Stimulated activated CD8-positive, alpha-beta memory T cell treated with anti-CD3 and anti-CD28 coated beads, Interleukin-15, amount 100 ng/mL, for 24 hours (primary cell): ENCODE results near the gene TSC22D3.

Source experiments
- DNase-seq: peaks from one replicate; pipeline ENCODE4 v3.0.0-alpha.2; 2020; ENCODE audit warnings: low read depth

Gene TSC22D3

DNA sequence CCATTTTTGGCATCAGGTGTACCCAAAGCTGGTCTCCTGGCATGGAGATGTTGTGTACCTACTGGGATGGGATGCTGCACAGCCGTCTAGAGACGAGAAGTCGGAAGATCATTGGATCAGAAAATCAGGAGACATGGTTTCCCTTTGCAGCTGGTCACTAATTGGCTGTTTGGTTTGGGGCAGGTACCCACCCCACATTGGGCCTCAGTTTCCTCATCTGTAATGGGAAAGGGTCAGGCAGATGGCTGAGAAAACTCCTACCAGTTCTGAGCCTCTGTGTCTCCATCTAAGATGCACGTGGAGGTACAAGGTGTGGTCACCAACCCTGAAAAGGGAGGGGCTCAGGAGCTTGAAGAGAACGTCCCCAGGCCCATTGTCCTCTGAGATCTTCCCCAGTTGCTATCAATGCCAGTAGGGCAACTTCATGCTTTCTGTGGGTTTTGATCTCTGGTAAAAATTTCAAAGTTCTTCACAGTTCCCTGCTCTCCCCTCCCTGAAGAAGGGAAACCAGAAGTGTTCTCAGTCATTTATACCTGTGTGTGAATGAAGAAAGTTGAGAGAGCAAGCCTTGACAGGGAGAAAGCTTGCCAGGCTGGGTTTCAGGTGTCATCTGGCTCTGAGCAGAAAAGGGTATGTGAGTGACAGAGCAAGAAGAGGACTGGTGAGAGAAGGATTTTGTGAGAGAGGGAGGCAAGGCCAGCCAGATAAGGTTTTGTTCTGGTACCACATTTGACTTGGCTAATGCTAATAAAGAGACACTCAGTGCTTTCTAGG lies 15.1 kb downstream of the TSC22D3 start:
- DNase-seq, result no peak

GRCh38 chrX:107758231-107758766 lies 17.3 kb downstream of the TSC22D3 start:
- no peak for DNase-seq

DNA sequence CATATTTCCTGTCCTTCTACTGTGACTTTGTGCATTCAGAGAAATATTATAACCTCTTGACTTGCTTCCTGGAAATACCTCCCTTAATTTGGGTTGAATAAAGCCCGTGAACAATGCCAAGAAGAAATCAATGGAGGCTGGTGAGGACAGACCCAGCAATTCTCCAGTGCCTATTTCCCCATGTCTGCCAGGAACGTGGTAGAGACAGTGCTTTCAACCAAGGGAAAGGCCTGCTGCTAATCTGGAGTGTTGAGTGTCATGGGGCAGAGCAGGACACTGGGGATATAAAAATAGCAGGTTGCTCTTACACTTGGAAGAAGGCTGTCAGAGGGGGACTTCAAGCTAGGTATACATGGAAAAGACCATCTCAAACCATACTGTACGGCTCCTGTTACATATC lies 19.9 kb downstream of the TSC22D3 start:
- no peak for DNase-seq

GRCh38 chrX:107753187-107753586 lies 22.4 kb downstream of the TSC22D3 start:
- DNase-seq, result no peak

- DNase-seq, result no peak
Measured at GRCh38 chrX:107752714-107753113, 22.9 kb downstream of the TSC22D3 start.

DNA sequence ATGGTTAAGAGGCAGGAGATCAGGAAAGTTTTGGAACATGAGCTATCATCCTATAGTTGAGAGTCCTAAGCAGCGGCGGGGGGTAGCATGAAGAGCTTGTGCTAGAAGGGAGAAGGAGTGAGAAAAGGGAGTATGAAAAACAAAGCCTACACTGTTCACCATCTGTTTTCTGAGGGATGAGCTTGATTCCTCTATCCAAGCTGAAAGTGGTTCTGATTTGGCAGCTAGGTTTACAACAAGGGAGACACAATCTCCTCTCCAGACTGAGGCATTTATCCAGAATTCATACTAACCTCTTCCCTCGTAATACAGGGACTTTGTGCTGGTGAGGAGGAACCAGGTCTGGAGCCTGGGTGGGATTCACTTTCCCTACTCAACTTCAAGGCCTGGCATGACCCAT lies 23.5 kb downstream of the TSC22D3 start:
- no peak for DNase-seq

DNA sequence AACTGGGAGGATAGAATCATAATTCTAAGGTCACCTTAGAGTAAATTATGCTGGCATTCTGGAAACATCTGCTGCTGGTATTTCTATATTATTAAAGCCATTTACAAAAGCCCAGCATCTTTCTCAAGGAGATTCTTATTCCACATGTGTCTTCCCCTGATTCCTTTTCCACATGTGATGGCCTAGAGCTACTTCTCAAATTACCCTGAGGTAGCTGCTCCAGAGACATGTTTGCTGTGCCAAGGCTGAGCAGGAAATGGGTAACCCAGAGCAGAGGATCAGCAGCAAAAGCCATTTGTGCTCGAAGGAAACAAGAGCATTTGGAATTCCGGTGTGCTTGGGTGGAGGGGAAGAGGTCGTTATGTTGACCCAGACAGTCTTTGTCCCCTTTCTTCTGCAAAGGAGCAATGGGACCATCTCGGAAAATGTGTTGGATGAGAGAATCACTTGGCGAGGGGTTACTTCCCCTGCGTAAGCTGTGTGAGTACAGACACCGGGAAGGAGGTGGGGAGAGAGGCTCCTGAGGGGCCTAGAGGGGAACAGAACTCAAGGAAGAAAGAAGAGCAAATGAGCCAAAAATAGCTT lies 24.6 kb downstream of the TSC22D3 start:
- no peak for DNase-seq

GRCh38 chrX:107750263-107750662 lies 25.3 kb downstream of the TSC22D3 start:
- no peak for DNase-seq

- DNase-seq, result no peak
Measured at GRCh38 chrX:107748506-107748905, 27.1 kb downstream of the TSC22D3 start.

GRCh38 chrX:107747596-107748161 lies 27.9 kb downstream of the TSC22D3 start:
- DNase-seq, result no peak

GRCh38 chrX:107744868-107745267 lies 30.7 kb downstream of the TSC22D3 start:
- DNase-seq, result no peak

DNA sequence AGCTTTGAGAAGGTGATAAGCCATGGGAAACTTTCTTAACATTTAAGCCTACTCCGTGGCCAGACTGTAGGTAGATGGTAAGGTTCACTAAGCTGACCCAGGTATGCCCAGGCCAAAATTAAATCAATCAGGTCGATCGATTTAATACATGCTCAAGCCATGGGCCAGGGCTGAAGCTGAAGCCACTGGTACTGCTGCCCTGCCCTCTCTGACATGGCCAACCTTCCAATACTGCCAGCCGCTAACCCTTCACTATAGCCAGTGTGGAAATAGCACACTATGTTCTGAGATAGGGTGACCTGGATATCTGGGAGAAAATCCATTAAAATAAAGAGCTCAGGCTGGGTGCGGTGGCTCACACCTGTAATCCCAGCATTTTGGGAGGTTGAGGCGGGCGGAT lies 31.6 kb downstream of the TSC22D3 start:
- DNase-seq, result no peak

GRCh38 chrX:107742700-107743191 lies 32.8 kb downstream of the TSC22D3 start:
- DNase-seq, result no peak

DNA sequence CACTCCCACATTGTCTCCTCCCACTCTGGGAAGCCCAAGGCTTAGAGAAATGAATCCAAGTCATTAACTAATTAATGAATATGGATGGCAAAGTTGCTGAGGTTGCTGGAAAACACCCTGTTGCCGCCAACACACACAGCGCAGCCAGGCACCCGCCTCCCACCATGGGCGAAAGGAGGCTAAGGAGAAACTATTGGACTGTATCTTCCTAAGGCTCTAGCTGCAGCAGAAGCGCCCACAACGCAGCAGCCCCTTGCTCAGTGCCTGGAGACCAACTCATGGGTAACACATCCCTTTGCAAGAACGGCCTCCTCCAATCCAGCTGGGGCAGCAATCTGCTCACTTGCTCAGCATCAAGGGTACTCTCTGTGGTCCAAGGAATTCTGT lies 34.2 kb downstream of the TSC22D3 start:
- DNase-seq, result no peak

DNA sequence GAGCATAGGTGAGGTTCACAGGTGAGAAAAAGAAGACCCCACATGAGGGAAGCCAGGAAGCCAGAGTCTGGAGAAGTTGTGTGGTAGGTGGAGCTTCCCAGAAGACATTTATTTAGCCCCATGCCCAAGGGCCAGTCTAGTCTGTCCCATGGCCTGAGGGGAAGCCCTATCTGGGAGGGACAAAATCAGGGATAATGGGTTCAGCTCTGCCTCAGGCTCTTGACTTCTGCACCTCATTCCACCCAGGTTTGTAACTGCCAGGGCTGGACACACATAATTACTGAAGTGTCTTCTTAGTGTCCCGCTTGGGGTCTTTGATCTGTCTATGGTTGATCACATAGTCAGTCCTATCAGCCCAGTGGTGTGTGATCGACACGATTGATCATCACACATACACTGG lies 36.0 kb downstream of the TSC22D3 start:
- no peak for DNase-seq

DNA sequence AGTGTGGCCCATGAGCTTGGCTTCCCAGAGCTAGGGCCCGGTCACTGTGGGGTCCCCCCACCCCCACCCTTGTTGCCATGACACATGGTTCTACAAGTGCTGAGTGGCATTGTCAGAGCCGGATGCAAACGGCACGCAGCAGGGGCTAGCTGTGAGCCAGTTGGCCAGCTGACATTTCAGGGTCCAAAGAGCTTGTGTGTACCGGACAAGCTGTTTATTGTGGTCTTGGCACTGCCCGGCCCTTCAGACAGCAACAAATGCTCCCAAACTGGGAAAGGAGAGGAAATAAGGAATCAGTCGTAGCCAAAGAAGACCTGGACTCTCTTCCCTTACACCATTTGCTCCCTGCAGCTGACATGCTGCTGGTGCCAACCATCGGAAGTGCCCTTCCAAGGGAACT lies 36.8 kb downstream of the TSC22D3 start:
- DNase-seq, result no peak

DNA sequence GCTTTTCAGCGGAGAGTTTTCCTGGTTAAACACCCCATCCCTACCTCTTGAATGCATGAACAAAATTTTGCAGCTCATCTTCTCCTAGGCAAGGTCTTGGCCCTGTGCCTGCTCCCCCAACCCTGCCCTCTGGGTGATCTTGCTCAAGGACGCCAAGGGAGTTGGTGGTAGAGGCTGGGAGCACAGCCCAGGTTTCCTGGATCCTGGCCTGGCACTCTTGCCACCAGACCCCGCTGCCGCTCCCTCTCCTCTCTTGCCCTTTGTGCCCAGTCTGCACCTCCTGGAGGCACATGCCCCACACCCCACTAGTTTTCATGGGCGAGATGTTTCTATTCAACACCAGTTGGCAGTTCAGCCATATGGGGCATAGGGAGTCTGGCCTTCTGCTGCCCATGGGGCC lies 37.3 kb downstream of the TSC22D3 start:
- no peak for DNase-seq

DNA sequence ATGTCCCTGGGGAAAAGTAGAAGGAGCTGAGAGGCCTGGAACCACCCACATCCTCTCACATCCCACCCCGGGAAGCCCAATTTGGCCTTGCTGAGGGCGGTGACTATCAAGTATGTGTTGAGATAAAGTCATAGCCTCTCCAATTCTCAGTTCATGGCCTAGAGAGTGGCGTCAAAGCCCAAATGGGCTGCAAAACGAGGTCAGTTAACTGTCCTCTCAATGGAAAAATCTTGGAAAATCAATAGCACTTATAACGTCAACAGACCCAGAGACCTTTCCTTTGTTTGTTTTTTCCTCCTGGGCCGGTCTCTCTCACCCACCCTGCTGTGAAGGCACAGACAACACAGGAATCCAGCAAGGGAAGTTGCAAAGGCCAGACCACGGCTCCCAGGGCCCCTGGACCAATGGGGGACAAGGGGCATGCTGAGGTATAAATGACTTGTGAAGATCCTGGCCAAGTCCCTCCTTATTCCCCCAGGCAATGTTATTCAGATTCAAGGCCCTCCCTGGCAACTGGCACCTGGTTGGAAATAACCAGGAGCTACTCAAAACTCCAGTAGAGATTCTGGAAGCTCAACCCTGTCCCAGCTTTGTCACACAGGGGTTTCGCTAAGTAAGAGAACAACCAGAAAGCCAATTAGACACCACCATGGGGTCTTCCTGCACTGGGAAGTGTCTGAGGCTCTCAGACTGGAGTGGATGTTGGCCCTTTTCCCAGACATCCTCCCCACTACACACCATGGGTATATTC lies 38.6 kb downstream of the TSC22D3 start:
- no peak for DNase-seq

DNA sequence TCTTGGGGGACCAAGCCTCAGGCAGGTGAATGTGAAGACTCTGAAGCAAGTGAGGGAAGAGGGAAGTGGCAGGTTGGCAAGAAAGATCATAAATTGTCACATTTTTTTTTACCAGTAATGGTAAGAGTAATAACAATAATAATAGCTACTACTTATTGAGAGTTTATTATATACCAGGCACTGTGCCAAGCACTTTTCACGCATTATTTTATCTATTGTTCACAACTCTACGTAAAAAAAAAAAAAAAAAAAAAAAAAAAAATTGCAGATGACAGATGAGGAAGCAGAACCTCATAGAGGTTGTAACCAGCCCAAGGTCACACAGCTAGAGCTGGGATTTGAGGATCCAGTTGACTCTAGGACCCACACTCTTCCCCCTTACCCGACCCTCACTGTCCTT lies 40.9 kb downstream of the TSC22D3 start:
- DNase-seq, result no peak

GRCh38 chrX:107733686-107734085 lies 41.9 kb downstream of the TSC22D3 start:
- no peak for DNase-seq

- no peak for DNase-seq
Measured at GRCh38 chrX:107731831-107732502, 43.6 kb downstream of the TSC22D3 start.
